ENCODE results near the gene ZNF793. TPM values are rescaled to one million over a fixed set of nuclear protein-coding genes. Genes with fewer than 3 reads are reported as not detected.
A peak's percentile ranks its signal among the peaks of the same experiment; 100 is the strongest.

The ZNF793 gene
- total and polyA plus RNA-seq, 9 of the 15 experiments (the other 6 are each of a cell fraction or from before 2014, with no cell fraction given) = 0.02 to 0.04 (median 0.03) TPM; not detected in 6

- TF ChIP-seq, protein P1, sequence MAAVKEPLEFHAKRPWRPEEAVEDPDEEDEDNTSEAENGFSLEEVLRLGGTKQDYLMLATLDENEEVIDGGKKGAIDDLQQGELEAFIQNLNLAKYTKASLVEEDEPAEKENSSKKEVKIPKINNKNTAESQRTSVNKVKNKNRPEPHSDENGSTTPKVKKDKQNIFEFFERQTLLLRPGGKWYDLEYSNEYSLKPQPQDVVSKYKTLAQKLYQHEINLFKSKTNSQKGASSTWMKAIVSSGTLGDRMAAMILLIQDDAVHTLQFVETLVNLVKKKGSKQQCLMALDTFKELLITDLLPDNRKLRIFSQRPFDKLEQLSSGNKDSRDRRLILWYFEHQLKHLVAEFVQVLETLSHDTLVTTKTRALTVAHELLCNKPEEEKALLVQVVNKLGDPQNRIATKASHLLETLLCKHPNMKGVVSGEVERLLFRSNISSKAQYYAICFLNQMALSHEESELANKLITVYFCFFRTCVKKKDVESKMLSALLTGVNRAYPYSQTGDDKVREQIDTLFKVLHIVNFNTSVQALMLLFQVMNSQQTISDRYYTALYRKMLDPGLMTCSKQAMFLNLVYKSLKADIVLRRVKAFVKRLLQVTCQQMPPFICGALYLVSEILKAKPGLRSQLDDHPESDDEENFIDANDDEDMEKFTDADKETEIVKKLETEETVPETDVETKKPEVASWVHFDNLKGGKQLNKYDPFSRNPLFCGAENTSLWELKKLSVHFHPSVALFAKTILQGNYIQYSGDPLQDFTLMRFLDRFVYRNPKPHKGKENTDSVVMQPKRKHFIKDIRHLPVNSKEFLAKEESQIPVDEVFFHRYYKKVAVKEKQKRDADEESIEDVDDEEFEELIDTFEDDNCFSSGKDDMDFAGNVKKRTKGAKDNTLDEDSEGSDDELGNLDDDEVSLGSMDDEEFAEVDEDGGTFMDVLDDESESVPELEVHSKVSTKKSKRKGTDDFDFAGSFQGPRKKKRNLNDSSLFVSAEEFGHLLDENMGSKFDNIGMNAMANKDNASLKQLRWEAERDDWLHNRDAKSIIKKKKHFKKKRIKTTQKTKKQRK (IDR thresholded peaks at IDR 0.05; ENCODE audit: borderline replicate concordance, low read depth, low read length) = no peak
- TF ChIP-seq, protein P2, sequence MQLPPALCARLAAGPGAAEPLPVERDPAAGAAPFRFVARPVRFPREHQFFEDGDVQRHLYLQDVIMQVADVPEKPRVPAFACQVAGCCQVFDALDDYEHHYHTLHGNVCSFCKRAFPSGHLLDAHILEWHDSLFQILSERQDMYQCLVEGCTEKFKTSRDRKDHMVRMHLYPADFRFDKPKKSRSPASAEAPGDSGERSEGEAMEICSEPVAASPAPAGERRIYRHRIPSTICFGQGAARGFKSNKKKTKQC (CRISPR knock-in tag; IDR thresholded peaks at IDR 0.05) = no peak
- TF ChIP-seq HNRNPLL (IDR thresholded peaks at IDR 0.05; ENCODE audit: low read depth, low read length, poor library complexity, severe bottlenecking) = no peak
- no peak for TF ChIP-seq BRCA1 (IDR thresholded peaks at IDR 0.05)
- no peak for TF ChIP-seq BRCA1 (CRISPR knock-in tag; IDR thresholded peaks at IDR 0.05)
- TF ChIP-seq ZZZ3 (IDR thresholded peaks at IDR 0.05) = no peak
- TF ChIP-seq HIVEP1 (CRISPR knock-in tag; IDR thresholded peaks at IDR 0.05) = no peak
- no peak for TF ChIP-seq ZBED1 (IDR thresholded peaks at IDR 0.05)
- peak; percentile 87 for TF ChIP-seq SPI1 (IDR thresholded peaks at IDR 0.05; ENCODE audit: borderline replicate concordance, low read depth, low read length)
- TF ChIP-seq MCM2 (IDR thresholded peaks at IDR 0.05; ENCODE audit: low read depth) = no peak
- TF ChIP-seq HLTF (IDR thresholded peaks at IDR 0.05) = no peak
- TF ChIP-seq MEIS2 (IDR thresholded peaks at IDR 0.05; ENCODE audit: partially characterized antibody) = no peak
- no peak for TF ChIP-seq PHTF2 (CRISPR knock-in tag; IDR thresholded peaks at IDR 0.05)
- TF ChIP-seq ZBTB8A (IDR thresholded peaks at IDR 0.05; ENCODE audit: partially characterized antibody) = no peak
- TF ChIP-seq ZNF197 (CRISPR knock-in tag; IDR thresholded peaks at IDR 0.05; ENCODE audit: low read depth) = peak; percentile 65; the same call in 1 of the 2 replicates
- TF ChIP-seq CHD2 (IDR thresholded peaks at IDR 0.05; ENCODE audit: low read depth, low read length) = peak; percentile 32; the same call in 1 of the 2 replicates
- no peak for TF ChIP-seq BRF2 (IDR thresholded peaks at IDR 0.05; ENCODE audit: borderline replicate concordance, insufficient read depth, insufficient read length)
- TF ChIP-seq ZNF408 (CRISPR knock-in tag; IDR thresholded peaks at IDR 0.05; ENCODE audit: low read depth) = no peak
- TF ChIP-seq, protein P3, sequence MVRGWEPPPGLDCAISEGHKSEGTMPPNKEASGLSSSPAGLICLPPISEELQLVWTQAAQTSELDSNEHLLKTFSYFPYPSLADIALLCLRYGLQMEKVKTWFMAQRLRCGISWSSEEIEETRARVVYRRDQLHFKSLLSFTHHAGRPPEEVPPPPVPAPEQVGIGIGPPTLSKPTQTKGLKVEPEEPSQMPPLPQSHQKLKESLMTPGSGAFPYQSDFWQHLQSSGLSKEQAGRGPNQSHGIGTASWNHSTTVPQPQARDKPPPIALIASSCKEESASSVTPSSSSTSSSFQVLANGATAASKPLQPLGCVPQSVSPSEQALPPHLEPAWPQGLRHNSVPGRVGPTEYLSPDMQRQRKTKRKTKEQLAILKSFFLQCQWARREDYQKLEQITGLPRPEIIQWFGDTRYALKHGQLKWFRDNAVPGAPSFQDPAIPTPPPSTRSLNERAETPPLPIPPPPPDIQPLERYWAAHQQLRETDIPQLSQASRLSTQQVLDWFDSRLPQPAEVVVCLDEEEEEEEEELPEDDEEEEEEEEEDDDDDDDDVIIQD (CRISPR knock-in tag; IDR thresholded peaks at IDR 0.05) = no peak
- TF ChIP-seq USF1 (CRISPR knock-in tag; IDR thresholded peaks at IDR 0.05) = no peak
These were observed 39.7 kb upstream of the ZNF793 start, which contains the start of gene ZNF569 (continued) for GRCh38 chr19:37466798-37467607.

Data from K562 (cell line).